RWPE2 (cell line): ENCODE measurements around the gene NECTIN4.

Experiments used
- ATAC-seq: fragments of 200-7000 bp; cut with Tn5 transposase; 3 replicates; pipeline ENCODE4 v1.9.1; 2021; ENCODE audit warnings: low read depth
- DNase-seq: peaks from one replicate; pipeline ENCODE4 v3.0.0-alpha.2; 2020; ENCODE audit warnings: low spot score
- H3K27ac ChIP-seq: fragments of 450-650 bp; 2 replicates; pipeline ENCODE4 v1.5.1; 2017; ENCODE audit warnings: mild to moderate bottlenecking; ENCODE audit not compliant: poor library complexity, severe bottlenecking
- H3K27me3 ChIP-seq: fragments of 250-450 bp; sonication (Bioruptor Pico); 2 replicates; pipeline ENCODE4 v1.5.1; 2021; ENCODE audit warnings: mild to moderate bottlenecking, moderate library complexity; ENCODE audit not compliant: insufficient read depth, poor library complexity, severe bottlenecking
- H3K36me3 ChIP-seq: fragments of 250-450 bp; sonication (Bioruptor Pico); 2 replicates; pipeline ENCODE4 v1.5.1; 2020; ENCODE audit warnings: low read depth, mild to moderate bottlenecking, moderate library complexity
- H3K4me1 ChIP-seq: fragments of 250-450 bp; sonication (Bioruptor Pico); 2 replicates; pipeline ENCODE4 v1.5.1; 2021; ENCODE audit warnings: mild to moderate bottlenecking, moderate library complexity; ENCODE audit not compliant: insufficient read depth, poor library complexity, severe bottlenecking
- H3K4me3 ChIP-seq: fragments of 250-450 bp; sonication (Bioruptor Pico); 2 replicates; pipeline ENCODE4 v1.5.1; 2021; ENCODE audit warnings: mild to moderate bottlenecking, moderate library complexity; ENCODE audit not compliant: severe bottlenecking
- H3K9me3 ChIP-seq: fragments of 250-450 bp; sonication (Bioruptor Pico); 2 replicates; pipeline ENCODE4 v1.5.1; 2021; ENCODE audit warnings: mild to moderate bottlenecking, moderate library complexity; ENCODE audit not compliant: severe bottlenecking
- TF ChIP-seq, protein P1 (sequence below): fragments of 450-650 bp; IDR thresholded peaks from one replicate; pipeline ENCODE4 v1.5.1; 2017; ENCODE audit warnings: mild to moderate bottlenecking, moderate library complexity; ENCODE audit not compliant: poor library complexity, severe bottlenecking

NECTIN4 gene

DNA sequence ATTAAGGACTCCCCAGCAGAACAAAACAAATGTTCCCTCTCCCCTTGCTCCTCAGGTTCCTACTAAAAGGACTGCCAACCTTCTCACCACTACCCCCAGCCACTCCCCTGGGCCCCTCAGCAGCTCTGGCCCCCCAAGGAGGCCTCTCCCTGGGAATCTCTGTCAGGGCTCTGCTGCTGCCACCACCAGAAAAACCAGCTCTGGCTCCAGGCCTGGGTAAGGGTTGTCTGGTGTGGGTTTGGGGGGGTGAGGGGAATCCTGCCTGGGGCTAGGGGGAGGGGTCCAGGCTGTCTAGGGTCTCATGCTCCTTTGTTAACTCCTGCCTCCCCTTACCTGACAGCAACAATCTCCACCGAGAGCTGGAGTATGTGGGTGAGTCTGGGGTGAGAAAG lies 4.8 kb downstream of the NECTIN4 start:
- H3K9me3 ChIP-seq, result no peaks in the 10 kb centered on the region
- peak overlapping the region; percentile 69 for H3K27ac ChIP-seq
- DNase-seq, result no peak
- H3K27me3 ChIP-seq, result no peaks in the 10 kb centered on the region
- TF ChIP-seq, protein P1, sequence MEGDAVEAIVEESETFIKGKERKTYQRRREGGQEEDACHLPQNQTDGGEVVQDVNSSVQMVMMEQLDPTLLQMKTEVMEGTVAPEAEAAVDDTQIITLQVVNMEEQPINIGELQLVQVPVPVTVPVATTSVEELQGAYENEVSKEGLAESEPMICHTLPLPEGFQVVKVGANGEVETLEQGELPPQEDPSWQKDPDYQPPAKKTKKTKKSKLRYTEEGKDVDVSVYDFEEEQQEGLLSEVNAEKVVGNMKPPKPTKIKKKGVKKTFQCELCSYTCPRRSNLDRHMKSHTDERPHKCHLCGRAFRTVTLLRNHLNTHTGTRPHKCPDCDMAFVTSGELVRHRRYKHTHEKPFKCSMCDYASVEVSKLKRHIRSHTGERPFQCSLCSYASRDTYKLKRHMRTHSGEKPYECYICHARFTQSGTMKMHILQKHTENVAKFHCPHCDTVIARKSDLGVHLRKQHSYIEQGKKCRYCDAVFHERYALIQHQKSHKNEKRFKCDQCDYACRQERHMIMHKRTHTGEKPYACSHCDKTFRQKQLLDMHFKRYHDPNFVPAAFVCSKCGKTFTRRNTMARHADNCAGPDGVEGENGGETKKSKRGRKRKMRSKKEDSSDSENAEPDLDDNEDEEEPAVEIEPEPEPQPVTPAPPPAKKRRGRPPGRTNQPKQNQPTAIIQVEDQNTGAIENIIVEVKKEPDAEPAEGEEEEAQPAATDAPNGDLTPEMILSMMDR, result no peak
- no peaks in the 10 kb centered on the region for H3K36me3 ChIP-seq
- no peak overlapping the region for H3K4me3 ChIP-seq
- H3K4me1 ChIP-seq, result peaks cover 52% of the 10 kb centered on the region
- ATAC-seq, result no peak

DNA sequence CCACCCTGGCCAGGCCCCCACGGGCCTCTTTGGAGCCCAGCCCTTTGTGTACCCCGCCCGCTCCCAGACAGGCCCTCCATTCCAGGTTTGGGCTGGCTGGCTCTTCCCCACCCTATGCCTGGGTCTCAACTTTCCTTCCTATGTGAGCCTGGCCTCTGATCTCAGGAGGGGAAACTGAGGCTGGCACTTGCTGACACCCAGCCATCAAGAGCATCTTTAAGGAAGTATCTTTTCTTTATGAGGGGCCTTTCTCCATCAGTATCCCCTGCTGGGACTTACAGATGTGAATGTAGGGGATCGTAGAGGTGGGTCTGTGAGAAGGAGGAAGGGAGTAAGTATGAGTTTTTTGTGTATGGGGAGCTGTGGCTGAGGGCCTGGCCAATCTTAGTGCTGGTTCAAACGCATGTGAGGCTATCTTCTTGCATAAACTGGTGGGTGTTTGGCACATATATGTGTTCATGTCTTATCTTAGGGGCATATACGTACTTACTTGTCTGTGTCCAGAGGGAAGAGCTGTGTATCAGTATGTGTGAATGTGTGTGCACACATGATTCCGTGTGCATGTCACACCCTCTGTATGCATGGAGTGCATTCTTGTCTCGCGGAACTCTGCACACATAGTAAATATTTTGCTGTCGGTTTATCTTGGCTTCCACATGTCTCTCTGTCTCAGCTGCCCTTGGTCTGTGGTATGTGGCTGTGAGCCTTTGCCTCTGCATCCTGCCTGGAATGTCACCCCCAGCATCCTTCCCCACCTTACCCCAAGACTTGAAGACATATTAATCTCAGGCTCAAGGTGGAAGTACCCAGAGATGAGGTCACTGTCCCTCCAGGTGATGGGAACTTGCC lies 5.4 kb downstream of the NECTIN4 start:
- H3K4me3 ChIP-seq, result no peak overlapping the region
- H3K36me3 ChIP-seq, result no peaks in the 10 kb centered on the region
- H3K27ac ChIP-seq, result peak overlapping the region; percentile 69
- DNase-seq (no peak), ATAC-seq (no peak)
- peaks cover 46% of the 10 kb centered on the region for H3K4me1 ChIP-seq
- TF ChIP-seq, protein P1, result no peak
- H3K27me3 ChIP-seq, result no peaks in the 10 kb centered on the region
- no peaks in the 10 kb centered on the region for H3K9me3 ChIP-seq

DNA sequence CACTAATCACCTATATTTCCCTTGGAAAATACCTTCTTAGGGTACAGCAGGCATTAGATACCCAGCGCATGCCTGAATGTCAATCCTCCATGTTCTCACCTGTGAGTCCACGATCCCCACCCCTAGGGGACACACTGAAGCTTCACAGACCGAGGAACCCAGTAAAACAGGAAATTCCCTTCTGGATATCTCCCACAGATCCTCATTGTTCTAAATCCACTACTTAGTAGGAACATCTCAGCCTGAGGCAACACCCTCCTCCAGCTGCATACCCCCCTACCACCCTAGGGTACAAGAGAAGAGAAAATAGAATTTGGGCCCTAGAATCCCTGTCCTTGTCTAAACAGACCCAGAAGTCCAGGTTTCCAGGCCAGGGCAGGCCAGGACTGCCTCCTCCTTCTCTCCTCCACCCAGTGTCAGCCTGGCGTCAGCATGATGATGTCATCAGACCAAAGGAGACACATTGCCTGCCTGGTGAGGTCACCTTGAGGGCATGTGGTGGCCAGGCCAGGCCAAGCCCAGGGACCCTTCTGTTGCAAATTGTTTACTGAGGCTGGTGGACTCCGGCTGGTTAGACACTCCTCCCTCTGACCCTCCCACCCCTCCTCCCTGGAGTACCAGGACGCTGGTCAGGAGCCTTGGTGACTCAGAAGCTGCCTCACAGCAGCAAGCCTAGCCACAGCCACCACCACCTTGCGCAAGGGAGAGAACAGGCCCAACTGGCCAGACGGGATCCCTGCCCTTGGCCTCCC lies 6.2 kb downstream of the NECTIN4 start:
- peak overlapping the region; percentile 69 for H3K27ac ChIP-seq
- peaks cover 38% of the 10 kb centered on the region for H3K4me1 ChIP-seq
- TF ChIP-seq, protein P1, result no peak
- DNase-seq, result peak; percentile 98
- H3K36me3 ChIP-seq, result no peaks in the 10 kb centered on the region
- no peak overlapping the region for H3K4me3 ChIP-seq
- ATAC-seq, result peak; percentile 92
- H3K9me3 ChIP-seq, result no peaks in the 10 kb centered on the region
- no peaks in the 10 kb centered on the region for H3K27me3 ChIP-seq

DNA sequence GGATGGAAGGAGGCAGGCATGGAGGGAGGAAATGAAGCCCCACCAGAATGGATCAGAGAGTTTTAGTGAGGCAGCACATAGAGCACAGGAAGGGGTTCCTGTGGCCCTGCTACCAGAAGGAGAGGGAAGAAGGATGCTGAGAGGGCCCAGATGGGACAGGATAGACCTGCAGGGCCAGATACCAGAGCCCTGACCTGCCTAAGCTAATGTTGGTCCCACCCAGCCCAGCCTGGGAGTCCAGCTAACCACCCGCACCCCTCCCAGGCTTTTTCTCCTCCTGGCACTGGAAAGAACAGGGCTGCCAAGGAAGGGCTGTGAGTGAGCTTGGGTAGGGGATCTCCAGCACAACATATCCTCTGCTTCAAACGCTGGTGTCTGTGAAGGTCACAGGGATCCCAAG lies 6.9 kb downstream of the NECTIN4 start:
- no peaks in the 10 kb centered on the region for H3K9me3 ChIP-seq
- H3K27ac ChIP-seq, result peak overlapping the region; percentile 69
- no peaks in the 10 kb centered on the region for H3K36me3 ChIP-seq
- H3K27me3 ChIP-seq, result no peaks in the 10 kb centered on the region
- ATAC-seq (no peak), DNase-seq (no peak)
- H3K4me1 ChIP-seq, result peaks cover 37% of the 10 kb centered on the region
- TF ChIP-seq, protein P1, result no peak
- H3K4me3 ChIP-seq, result no peak overlapping the region
